Right renal cortex interstitium (tissue), 3 donors: ENCODE results near the gene EMID1. TPM values are rescaled to one million over a fixed set of nuclear protein-coding genes. Genes with fewer than 3 reads are reported as not detected.
"Not testable (repeated sequence)": the region's sequence is repeated elsewhere in the genome, so short reads cannot be mapped to it uniquely, and the experiment has no call there.

Experiments
- DNase-seq, 3 donors: peaks; one replicate each; pipeline ENCODE4 v3.0.0-alpha.2; 2013; ENCODE audit warnings: low read depth in 3 of 3, low spot score in 2 of 3
- polyA plus RNA-seq, 3 donors: library from polyadenylated mRNA; unstranded; fragments of 120-200 nt; gene quantifications; one replicate each; pipeline ENCODE4 v1.2.1, GENCODE V29; 2013; ENCODE audit not compliant: insufficient read length in 3 of 3

The EMID1 gene
- polyA plus RNA-seq, 3 donors, result 62.3 to 81.4 (median 62.5) TPM

DNA sequence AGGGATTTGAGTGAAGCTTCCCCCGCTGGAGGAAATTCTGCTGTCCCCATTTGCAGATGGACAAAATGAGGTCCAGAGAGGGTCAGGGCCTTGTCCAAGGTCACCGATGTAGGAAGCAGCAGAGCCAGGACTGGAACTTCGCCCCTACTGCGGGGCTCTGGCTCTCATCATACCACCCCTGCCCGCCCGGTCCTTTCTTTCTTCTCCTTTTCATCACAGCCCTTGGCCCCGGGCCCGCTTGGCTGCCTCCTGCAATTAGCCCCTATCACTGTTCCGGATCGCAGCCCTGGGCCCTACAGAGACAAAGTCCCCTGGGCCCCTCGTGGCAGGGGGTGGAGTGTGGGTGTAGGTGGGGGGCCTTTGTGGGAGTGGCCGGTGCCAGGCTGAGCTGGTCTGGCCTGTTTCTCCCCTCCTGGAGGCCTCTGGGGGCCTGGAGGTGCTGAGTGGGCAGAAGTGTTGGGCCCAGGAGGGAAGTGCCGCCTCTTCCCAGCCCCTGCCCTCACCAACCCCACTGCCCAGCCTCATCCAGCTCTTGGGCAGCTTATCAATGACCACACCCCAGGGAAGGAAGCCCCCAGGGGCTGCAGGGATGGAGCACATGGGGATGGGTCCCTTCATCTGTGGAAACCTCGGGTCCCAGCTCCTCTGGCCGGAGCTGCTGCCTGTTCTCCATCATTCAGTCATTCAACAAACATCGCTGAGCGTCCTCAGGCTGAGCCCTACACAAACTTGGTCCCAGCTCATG lies 3.4 kb downstream of the EMID1 start:
- no peak for DNase-seq

DNA sequence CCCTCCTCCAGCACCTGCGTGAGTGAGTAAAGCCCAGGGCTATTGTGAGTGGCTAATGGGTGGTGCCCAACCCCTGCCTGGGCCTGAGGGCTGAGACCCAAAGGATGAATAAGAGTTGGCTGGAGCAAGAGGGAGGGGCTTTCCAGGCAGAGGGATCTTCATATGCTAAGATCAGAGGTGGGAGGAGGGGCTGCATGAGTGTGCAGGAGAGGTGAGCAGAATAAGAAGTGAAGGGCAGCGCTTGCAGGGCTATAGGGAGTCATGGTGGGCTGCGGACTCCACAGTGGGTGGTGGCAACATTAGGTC lies 3.9 kb downstream of the EMID1 start:
- no peak for DNase-seq

DNA sequence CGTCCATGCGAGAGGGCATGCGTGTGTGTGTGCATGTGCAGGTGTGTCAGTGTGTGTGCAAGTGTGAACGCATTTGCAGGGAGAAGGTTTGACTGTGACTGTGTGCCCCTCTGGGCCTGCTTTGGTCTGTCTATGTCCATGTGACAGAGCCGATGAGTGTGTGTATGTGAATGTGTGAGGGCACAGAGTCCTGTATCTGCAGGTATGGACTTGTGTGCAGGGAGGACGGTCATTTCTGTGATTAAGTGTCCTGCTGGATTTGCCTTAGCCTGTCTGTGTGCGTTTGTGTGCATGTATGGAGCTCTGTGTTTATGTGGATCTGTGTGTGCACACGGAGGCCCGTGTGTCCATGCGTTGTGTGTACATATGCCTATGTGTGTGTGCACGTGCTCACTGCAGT lies 5.4 kb downstream of the EMID1 start:
- DNase-seq, result no peak

DNA sequence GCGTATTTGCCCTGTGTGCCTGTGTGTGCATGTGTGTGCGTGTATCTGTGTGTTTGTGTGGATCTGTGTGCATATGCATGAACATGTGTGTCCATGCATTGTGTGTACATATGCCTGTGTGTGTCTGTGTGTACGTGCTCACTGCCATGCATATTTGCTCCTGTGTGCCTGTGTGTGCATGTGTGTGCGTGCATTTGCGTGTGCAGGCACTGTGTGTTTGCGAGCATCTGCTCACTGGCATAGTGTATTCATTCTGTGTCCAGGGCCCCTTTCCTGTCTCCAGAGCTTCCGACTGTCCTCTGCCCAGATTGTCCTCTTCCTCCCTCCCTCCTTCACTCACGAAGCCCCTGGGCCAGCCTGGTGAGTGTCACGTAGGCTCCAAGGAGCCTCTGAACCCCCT lies 5.8 kb downstream of the EMID1 start:
- no peak for DNase-seq

DNA sequence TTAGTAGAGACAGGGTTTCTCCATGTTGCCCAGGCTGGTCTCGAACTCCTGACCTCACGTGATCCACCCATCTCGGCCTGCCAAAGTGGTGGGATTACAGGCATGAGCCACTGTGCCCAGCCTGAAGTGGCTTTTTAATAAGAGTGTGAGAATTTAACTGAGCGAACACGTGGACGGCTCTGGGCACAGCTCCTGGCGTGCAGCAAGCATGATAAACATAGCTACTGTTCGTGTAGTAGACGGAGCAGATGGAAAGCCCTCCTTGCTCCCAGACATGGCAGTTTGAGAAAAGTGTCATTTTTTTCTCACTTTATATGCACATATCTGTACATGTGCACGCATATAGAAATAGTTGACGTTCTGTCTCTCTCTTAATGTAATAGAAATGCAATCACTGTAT lies 7.0 kb downstream of the EMID1 start:
- no peak for DNase-seq

DNA sequence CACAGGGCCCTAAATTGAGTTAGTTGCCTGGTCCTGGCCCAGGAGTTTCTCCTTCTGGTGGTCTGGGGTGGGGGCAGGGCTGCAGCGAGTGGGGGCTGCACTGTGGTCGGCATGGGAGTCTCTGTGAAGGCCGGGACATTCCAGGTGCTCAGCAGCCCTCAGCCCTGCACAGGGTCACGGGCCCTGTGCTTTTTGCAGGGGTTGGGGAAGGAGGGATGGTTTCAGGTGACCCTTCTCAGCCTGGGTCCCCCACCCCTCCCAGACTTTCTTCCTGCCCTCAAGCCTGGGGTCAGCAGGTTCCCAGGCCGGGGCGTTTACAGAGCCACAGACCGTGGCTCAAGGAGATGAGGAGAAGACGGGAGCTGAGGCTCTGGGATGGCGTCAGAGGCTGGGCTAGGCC lies 7.8 kb downstream of the EMID1 start:
- no peak for DNase-seq

DNA sequence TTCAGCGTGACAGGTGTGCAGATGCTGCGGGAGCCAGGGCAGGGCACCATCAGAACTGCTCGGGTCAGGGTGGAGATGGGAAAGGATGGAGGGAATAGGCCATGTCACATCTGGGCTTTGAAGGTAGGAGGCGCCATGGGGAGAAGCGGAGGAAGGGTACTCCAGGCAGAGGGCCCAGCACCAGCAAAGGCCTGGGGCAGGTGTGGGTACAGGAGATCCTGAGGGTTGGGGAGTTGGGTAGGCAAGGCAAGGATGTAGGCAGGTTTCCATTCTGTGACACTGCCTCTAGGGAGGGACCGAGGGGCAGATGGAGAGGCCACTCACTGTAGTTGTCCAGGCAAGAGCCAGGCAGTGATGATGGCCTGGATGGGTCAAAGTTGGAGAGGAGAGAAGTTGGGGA lies 8.5 kb downstream of the EMID1 start:
- no peak for DNase-seq

DNA sequence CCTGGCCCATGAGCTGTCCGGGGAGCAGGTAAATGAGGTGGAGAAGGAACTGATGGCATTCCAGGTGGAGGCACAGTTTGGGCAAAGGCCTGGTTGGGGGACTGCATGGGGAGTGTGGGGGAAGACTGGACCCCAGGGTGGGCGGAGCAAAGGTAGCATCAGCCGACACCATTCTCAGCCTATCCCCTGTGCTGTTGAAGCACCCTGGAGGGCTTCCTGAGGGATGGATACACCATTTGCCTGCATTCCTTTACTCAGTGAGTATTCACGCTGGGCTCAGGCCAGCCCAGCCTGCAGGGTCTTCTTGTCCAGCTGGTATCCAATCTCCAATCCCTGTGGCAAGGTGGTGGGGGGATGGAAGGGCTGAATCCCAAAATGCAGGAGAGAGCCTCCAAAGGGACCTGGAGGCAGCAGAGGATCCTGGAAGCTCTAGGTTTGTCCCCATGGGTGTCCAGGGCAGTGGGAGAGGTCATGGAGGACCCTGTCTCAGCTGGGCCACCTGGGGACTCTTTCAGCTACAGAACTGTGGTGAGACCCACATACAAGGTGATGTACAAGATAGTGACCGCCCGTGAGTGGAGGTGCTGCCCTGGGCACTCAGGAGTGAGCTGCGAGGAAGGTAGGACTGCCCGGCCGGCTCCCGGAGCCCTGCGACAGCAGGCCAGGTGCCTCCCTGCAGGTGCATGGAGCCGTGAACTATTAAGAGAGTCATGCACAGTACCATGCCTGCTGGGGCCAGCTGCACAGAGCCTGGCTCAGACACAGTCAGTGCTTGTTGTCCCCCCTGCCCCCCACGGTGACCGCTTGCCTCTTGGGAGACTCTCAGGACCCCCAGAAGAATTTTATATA lies 9.5 kb downstream of the EMID1 start:
- no peak for DNase-seq

DNA sequence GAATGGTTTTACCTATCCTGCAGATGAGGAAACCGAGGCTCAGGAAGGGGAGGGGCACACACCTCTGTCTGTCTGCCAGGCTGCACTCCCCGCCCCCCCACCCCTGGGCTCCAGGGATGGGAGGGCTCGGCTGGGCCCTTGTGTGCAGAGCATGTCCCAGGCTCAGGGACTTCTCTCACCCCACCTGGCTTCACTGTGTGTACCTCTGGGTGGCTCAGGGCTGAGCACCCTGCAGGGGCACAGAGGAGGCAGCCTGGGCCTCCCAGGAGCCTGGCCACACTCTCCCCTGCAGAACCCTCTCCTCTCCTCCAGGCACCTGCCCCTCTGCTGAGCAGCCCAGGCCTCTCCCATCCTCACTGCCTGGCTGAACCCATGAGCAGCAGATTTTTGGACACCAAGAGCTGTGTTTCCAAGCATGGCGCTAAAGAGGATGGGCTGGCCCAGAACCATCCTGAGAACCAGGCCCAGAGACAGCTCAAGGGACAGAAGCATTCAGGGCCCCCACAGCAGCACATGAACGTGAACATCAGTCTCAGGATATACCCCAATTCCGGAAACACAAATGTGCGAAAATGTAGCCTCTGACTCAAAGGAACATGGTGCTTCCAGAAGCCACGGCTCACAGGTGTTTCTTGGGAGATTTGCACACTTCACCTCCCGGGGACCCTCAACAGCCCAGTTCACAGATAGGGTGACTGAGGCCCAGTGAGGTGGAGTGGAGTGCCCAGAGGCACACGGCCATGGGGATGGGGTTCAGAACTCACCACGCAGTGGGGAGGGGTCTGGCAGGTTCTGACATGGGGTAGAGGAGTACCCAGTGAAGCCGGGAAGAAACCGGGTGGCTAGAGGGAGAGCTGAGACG lies 10.5 kb downstream of the EMID1 start:
- DNase-seq, result no peak

DNA sequence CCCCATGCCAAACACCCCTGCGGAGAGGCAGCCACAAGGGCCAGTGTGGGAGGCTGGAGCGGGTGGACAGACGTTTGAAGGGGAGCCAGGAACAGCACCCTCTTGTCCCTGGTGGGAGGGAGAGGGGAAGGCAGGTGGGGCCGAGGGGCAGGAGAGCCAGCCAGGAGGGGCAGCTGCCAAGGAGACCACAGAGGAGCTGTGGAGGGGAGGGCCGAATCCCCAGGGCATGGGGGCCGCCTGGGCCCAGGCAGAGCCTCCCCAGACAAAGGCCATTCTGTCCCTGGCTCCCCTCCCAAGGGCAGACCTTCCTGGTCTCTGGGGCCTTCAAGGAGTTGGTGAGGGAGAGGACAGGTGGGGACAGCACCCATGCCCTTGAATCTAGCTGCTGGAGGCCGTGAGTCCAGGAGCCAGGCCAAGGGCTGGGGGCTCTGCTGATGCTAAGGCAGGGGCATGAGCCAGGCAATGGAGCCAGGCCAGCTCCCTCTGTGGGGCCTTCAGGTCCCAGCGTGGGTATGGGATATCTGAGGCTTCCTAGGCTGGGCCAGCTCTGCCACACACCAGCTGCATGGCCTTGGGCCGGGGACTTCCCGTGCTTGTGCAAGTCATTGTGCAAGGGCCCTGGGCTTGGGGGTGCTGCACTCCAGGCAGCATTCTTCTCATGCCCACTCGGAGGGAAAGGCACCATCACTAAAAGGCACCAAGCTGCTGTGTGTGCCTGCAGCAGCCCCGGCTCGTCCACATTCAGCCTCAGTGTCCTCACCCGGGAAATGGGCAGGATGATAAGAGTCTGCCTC lies 11.4 kb downstream of the EMID1 start:
- DNase-seq, result no peak

DNA sequence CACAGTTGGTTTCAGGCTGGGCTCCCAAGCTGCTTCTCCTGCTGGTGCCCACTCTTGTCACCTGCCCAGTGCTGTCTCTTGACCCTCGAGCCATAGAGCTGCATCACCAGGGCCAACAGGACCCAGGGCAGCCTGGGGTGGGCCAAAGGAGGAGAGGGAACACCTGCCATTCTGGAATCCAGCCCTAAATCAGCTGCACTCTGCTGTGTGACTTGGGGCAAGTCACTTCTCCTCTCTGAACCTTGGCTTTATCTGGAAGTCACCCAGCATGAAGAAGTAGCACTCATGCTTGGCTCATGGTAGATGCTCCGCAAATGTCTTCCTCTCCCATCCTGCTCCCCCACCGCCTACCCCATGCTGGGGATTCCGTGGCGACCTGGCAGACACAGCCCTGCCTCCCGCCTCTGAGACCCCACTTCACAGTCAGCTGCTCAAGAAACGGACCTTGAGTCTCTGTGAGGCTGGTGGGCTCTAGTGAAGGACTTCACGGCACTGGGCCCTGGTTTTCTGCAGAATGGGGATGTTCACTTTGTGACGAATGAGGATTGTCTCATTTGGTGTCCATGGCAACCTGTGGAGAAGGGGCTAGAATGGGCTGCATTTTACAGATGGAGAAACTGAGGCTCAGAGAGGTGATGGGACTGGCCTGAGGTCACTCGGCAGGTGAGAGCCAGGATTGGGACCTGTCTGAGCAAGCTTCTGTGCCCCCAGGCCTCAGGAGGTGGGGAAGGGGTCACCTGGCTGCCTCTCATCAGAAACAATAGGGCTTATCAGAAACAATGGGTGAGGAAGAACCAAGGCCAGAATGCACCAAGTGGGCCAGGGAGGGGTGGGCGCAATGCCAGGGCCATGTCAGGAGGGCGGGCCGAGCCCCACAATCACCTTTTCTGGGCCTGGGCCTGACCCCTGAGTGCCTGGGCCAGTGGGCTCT lies 12.4 kb downstream of the EMID1 start:
- DNase-seq, result no peak

DNA sequence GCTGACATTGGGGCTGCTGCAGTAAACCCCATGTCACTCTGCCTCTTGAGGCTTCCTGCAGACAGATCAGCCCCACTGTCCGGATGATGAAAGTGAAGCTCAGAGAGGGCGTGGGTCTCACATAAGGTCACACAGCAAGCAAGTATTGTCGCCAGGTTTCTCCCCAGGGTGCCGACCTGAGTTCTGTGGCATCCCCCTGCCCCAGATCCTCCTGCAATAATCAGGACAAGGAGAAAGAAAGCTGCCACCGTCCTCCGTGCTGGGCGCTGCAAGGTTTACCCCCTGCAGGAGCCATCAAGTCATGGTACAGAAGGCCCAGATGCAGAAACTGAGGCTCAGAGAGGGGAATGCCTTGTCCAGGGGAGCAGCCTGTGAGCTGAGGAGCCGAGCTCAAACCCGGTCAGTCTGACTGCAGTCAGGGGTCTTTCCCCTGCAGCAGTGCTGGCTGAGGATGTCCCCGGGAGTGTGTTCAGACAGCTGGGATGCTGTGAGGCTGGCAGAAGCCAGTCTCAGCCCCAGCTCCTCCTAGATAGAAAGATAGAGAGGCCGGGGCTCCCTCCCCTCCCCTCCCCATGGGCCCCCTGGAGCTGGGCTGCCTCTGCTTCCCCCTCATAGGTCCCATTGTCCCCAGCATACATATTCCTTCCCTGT lies 13.2 kb downstream of the EMID1 start:
- DNase-seq, result no peak

DNA sequence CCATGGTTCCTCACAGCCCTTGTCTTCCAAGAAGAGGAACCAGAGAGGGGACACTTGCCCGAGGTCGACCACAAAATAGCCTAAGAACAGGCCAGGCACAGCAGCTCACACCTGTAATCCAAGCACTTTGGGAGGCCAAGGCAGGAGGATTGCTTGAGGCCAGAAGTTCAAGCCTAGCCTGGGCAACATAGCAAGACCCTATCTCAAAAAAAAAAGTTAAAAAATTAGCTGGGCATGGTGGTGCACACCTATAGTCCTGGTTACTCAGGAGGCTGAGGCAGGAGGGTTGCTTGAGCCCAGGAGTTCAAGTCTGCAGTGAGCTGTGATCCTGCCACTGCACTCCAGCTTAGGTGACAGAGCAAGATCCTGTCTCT lies 13.7 kb downstream of the EMID1 start:
- not testable (repeated sequence) for DNase-seq

DNA sequence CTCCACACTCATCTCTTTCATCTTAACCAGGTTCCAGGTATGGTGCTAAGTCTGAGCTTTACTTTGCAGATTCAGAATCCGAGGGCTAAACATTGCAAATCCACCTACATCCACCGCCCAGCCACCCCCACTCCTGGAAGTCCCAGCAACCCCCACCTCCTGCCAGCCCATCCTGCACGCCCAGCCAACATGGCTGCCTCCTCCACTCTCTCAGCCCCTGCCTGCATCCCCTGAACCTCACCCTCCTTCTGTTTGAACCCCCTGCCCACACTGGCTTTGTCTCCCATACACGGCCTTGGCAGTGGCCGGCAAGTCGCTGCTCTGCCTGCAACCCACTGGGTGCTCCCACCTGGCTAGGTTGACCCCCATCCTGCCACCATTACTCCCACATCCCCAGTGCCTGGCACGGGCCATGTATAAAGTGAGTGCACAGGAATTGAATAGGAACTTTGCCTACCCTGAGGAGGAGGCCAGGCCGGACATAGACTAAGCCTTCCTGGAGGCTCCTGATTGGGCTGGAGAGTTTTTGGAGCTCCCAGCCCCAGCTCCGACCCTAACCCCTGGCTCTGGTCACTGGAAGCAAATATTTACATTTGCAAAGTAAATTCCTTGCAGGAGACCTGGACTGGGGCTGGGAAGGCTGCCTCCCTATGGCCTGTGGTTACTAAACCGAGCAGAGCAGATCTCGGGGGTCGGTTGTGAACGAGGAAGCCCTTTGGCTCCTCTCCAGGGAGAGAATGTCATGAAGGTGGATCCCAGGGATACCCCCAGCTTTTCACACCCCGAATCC lies 14.4 kb downstream of the EMID1 start:
- no peak for DNase-seq

DNA sequence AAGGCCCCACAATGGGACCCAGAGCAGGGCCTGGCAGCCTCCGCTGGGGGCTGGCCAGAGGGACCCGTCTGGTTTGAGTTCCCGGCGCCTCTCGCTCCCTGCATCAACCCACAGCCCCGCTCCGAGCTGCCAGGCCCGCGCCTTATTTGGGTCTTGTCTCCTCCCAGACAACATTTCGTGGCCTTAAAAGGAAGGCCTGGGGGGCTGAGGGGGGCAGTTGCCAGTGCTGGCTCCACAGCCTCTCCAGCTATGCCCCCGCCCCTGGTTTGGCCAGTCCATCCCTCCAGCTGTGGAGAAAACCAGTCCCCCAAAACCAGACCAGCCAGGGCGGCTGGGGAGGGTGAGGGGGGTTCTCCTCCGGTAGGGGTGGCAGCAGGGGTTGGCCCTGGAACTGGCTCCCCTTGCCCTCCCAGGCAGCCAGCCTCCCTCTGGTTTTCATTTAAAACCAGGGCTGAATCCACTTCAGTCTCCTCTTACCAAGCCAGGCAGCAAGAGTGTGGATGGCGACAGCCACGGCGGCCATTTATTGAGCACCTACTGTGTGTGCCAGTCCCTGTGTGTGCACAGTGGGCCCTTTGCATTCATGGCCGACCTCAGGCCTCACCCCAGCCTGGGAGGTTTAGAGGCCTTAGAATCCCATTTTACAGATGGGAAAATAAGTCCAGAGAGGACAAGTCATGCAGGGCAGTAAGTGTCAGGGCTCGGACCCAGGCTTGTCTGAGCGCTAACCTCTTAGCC lies 18.6 kb downstream of the EMID1 start:
- DNase-seq, result no peak

DNA sequence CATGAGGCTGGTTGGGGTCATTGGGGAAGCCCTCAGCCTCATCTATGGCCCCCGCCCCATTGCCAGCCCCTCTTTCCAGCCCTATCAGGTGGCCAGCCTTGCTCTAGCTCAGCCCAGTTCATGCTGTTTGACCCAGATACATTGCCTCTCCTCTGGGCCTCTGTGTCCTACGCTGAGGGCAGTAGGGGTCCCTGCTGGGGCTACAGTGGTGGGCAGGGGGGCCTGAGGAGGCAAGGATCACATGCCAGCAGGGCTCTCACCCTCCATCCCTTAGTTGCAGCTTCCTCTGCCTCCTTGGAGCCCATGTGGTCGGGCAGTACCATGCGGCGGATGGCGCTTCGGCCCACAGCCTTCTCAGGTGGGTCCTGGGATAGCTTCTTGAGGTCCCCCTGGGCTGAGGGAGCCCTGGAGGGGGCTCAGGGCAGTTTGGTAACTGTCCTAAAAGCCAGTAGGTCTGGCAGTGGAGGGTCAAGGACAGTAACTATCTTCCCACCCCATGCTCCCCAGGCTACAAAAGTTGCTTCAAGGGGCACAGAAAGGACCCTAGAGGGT lies 19.2 kb downstream of the EMID1 start:
- no peak for DNase-seq

DNA sequence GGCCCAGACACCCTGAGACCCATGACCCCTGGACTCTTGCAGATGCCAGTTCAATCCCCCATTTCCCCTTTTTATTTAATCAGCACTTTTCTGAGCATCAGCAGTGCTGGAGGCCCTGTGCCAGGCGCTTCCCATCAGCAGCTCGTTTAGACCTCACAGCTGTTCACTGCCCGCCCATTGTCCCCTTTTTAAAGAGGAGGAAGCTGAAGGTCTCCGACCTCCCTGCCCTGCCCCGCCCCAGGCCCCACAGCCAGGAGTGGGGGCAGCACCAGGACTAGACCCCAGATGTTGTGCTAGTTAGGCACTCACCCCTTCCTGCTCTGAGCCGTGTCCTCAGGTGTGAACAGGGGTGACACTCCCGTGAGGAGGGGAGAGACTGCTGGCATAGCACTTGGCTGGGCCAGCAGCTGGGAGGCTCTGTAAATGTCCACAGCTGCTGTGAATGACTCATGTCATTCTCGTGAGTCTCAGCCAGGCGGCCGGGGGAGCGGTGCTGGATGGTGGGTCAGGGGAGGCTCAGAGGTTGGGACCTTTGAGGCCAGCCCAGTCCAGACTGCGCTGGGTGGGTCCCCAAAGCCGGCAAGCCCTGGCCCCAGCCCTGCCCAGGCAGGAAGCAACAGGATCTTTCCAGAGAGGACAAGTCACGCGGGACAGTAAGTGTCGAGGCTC lies 19.9 kb downstream of the EMID1 start:
- DNase-seq, result no peak
